ENCODE measurements around the gene ST6GALNAC5.

ST6GALNAC5 gene

GRCh38 chr1:77047978-77048614 lies 180.8 kb downstream of the ST6GALNAC5 start:
- no peak for DNase-seq (ENCODE audit: low read depth)

GRCh38 chr1:77048615-77049005 lies 181.3 kb downstream of the ST6GALNAC5 start:
- DNase-seq (ENCODE audit: low read depth), result no peak

- DNase-seq (ENCODE audit: low read depth), result no peak
Measured at GRCh38 chr1:77051425-77051824, 184.1 kb downstream of the ST6GALNAC5 start.

- no peak for DNase-seq (ENCODE audit: low read depth)
Measured at GRCh38 chr1:77056525-77056924, 189.2 kb downstream of the ST6GALNAC5 start.

GRCh38 chr1:77057994-77058585 lies 190.8 kb downstream of the ST6GALNAC5 start:
- no peak for DNase-seq (ENCODE audit: low read depth)

- DNase-seq (ENCODE audit: low read depth), result no peak
Measured at GRCh38 chr1:77060000-77060399, 192.7 kb downstream of the ST6GALNAC5 start.

GRCh38 chr1:77061162-77061561 lies 193.9 kb downstream of the ST6GALNAC5 start:
- no peak for DNase-seq (ENCODE audit: low read depth)

- DNase-seq (ENCODE audit: low read depth), result no peak
Measured at GRCh38 chr1:77063118-77063517, 195.8 kb downstream of the ST6GALNAC5 start.

- DNase-seq (ENCODE audit: low read depth), result no peak
Measured at GRCh38 chr1:77064246-77064645, 197.0 kb downstream of the ST6GALNAC5 start.

- DNase-seq (ENCODE audit: low read depth), result no peak
Measured at GRCh38 chr1:77065693-77066342, 198.5 kb downstream of the ST6GALNAC5 start.

GRCh38 chr1:77068013-77068412 lies 200.7 kb downstream of the ST6GALNAC5 start:
- DNase-seq (ENCODE audit: low read depth), result no peak

GRCh38 chr1:77076759-77077158 lies 209.5 kb downstream of the ST6GALNAC5 start:
- no peak for DNase-seq (ENCODE audit: low read depth)

GRCh38 chr1:77081834-77082233 lies 214.6 kb downstream of the ST6GALNAC5 start:
- DNase-seq (ENCODE audit: low read depth), result no peak

GRCh38 chr1:77084457-77084856 lies 217.2 kb downstream of the ST6GALNAC5 start:
- DNase-seq (ENCODE audit: low read depth), result no peak

- DNase-seq (ENCODE audit: low read depth), result no peak
Measured at GRCh38 chr1:77085109-77085508, 217.8 kb downstream of the ST6GALNAC5 start.

- DNase-seq (ENCODE audit: low read depth), result no peak
Measured at GRCh38 chr1:77089756-77090155, 222.5 kb downstream of the ST6GALNAC5 start.

GRCh38 chr1:77095236-77095635 lies 228.0 kb downstream of the ST6GALNAC5 start:
- no peak for DNase-seq (ENCODE audit: low read depth)

- no peak for DNase-seq (ENCODE audit: low read depth)
Measured at GRCh38 chr1:77096496-77097255, 229.4 kb downstream of the ST6GALNAC5 start.

- no peak for DNase-seq (ENCODE audit: low read depth)
Measured at GRCh38 chr1:77100875-77101274, 233.6 kb downstream of the ST6GALNAC5 start.

GRCh38 chr1:77103486-77103885 lies 236.2 kb downstream of the ST6GALNAC5 start:
- no peak for DNase-seq (ENCODE audit: low read depth)

GRCh38 chr1:77104672-77105071 lies 237.4 kb downstream of the ST6GALNAC5 start:
- no peak for DNase-seq (ENCODE audit: low read depth)

Data from stimulated activated CD4-positive, alpha-beta T cell treated with anti-CD3 and anti-CD28 coated beads, Interleukin-2, amount 100 ng/mL, for 4 hours (primary cell).